Mesodermal cell (in vitro differentiated cells): ENCODE data around the gene MYH11.

Source experiments
- H3K27ac ChIP-seq: 2 replicates; pipeline ENCODE4 v1.7.0; 2013; ENCODE audit warnings: mild to moderate bottlenecking, low read depth, low read length, moderate library complexity; ENCODE audit not compliant: severe bottlenecking
- H3K36me3 ChIP-seq: 2 replicates; pipeline ENCODE4 v1.7.1; 2013; ENCODE audit warnings: mild to moderate bottlenecking, low read length, moderate library complexity; ENCODE audit not compliant: control insufficient read depth, insufficient read depth
- H3K4me1 ChIP-seq: one replicate; pipeline ENCODE4 v1.7.1; 2013; ENCODE audit warnings: mild to moderate bottlenecking, low read length; ENCODE audit not compliant: insufficient read depth, control insufficient read depth, poor library complexity, severe bottlenecking
- H3K4me3 ChIP-seq: 2 replicates; pipeline ENCODE4 v1.7.0; 2013; ENCODE audit warnings: low read length, control low read depth, mild to moderate bottlenecking; ENCODE audit not compliant: insufficient read depth, poor library complexity, severe bottlenecking; ENCODE audit errors: extremely low read depth
- H3K9me3 ChIP-seq: 2 replicates; pipeline ENCODE4 v1.7.1; 2013; ENCODE audit warnings: mild to moderate bottlenecking, low read length, moderate library complexity; ENCODE audit not compliant: control insufficient read depth
- WGBS, 2 experiments: methylation state at CpG; one replicate each; pipeline ENCODE4 v1.1.5; 2013; ENCODE audit warnings: missing lambda C conversion rate in 2 of 2; ENCODE audit not compliant: insufficient coverage in 2 of 2; 5-methylcytosine and 5-hydroxymethylcytosine counted together

The MYH11 gene

GRCh38 chr16:15768201-15768600 is 88.6 kb downstream of the MYH11 start:
- H3K4me1 ChIP-seq: no peaks in the 10 kb centered on the region
- no peak overlapping the region for H3K27ac ChIP-seq
- no peaks in the 10 kb centered on the region for H3K9me3 ChIP-seq
- H3K36me3 ChIP-seq: no peaks in the 10 kb centered on the region
- no peak overlapping the region for H3K4me3 ChIP-seq
- WGBS, 2 experiments: 100% methylated on average over 2 of the region's 4 CpGs; no CpG with 5 or more reads in 1 of the 2 experiments

GRCh38 chr16:15766918-15767317 is 89.9 kb downstream of the MYH11 start:
- WGBS, 2 experiments: 94 to 100% methylated on average over 1 to 5 of the region's 5 CpGs

GRCh38 chr16:15765880-15766279 is 90.9 kb downstream of the MYH11 start:
- Histone ChIP-seq H3K9me3 (no peaks in the 10 kb centered on the region), H3K36me3 (no peaks in the 10 kb centered on the region), H3K4me3 (no peak overlapping the region), H3K27ac (no peak overlapping the region), H3K4me1 (no peaks in the 10 kb centered on the region)
- WGBS, 2 experiments: 34 to 36% methylated on average over 3 of the region's 3 CpGs

More at GRCh38 chr16:15766918-15767317, 89.9 kb downstream of the MYH11 start:
- no peaks in the 10 kb centered on the region for H3K4me1 ChIP-seq
- H3K36me3 ChIP-seq: no peaks in the 10 kb centered on the region
- no peak overlapping the region for H3K27ac ChIP-seq
- no peak overlapping the region for H3K4me3 ChIP-seq
- H3K9me3 ChIP-seq: no peaks in the 10 kb centered on the region

- Histone ChIP-seq H3K36me3 (no peaks in the 10 kb centered on the region), H3K27ac (no peak overlapping the region), H3K4me3 (no peak overlapping the region), H3K9me3 (no peaks in the 10 kb centered on the region), H3K4me1 (no peaks in the 10 kb centered on the region)
- WGBS, 2 experiments: 76 to 78% methylated on average over 4 of the region's 4 CpGs
Measured at GRCh38 chr16:15765116-15765515, 91.7 kb downstream of the MYH11 start.

GRCh38 chr16:15764112-15764511 is 92.7 kb downstream of the MYH11 start:
- no peaks in the 10 kb centered on the region for H3K9me3 ChIP-seq
- H3K27ac ChIP-seq: no peak overlapping the region
- 80% methylated on average over 1 of the region's 2 CpGs; no CpG with 5 or more reads in 1 of the 2 experiments for WGBS, 2 experiments
- no peaks in the 10 kb centered on the region for H3K36me3 ChIP-seq
- H3K4me1 ChIP-seq: no peaks in the 10 kb centered on the region
- H3K4me3 ChIP-seq: no peak overlapping the region

- H3K4me1 ChIP-seq: no peaks in the 10 kb centered on the region
- H3K4me3 ChIP-seq: no peak overlapping the region
- no peaks in the 10 kb centered on the region for H3K36me3 ChIP-seq
- WGBS, 2 experiments: 92 to 100% methylated on average over 1 of the region's 1 CpG
- no peaks in the 10 kb centered on the region for H3K9me3 ChIP-seq
- no peak overlapping the region for H3K27ac ChIP-seq
Measured at GRCh38 chr16:15760129-15760528, 96.7 kb downstream of the MYH11 start.

GRCh38 chr16:15759070-15759469 is 97.8 kb downstream of the MYH11 start:
- H3K9me3 ChIP-seq: no peaks in the 10 kb centered on the region
- H3K27ac ChIP-seq: no peak overlapping the region
- no peaks in the 10 kb centered on the region for H3K4me1 ChIP-seq
- H3K4me3 ChIP-seq: no peak overlapping the region
- 87 to 93% methylated on average over 3 to 4 of the region's 4 CpGs for WGBS, 2 experiments
- no peaks in the 10 kb centered on the region for H3K36me3 ChIP-seq

GRCh38 chr16:15757630-15758251 is 99.1 kb downstream of the MYH11 start:
- no peaks in the 10 kb centered on the region for H3K36me3 ChIP-seq
- no peak overlapping the region for H3K27ac ChIP-seq
- H3K4me3 ChIP-seq: no peak overlapping the region
- WGBS, 2 experiments: 96 to 97% methylated on average over 23 of the region's 23 CpGs
- no peaks in the 10 kb centered on the region for H3K4me1 ChIP-seq
- no peaks in the 10 kb centered on the region for H3K9me3 ChIP-seq

- H3K36me3 ChIP-seq: no peaks in the 10 kb centered on the region
- no peaks in the 10 kb centered on the region for H3K9me3 ChIP-seq
- H3K4me1 ChIP-seq: no peaks in the 10 kb centered on the region
- H3K4me3 ChIP-seq: no peak overlapping the region
- no peak overlapping the region for H3K27ac ChIP-seq
- WGBS, 2 experiments: 74 to 83% methylated on average over 8 to 10 of the region's 10 CpGs
Measured at GRCh38 chr16:15757077-15757386, 99.8 kb downstream of the MYH11 start.

GRCh38 chr16:15754821-15755534 is 101.8 kb downstream of the MYH11 start:
- Histone ChIP-seq H3K36me3 (no peaks in the 10 kb centered on the region), H3K9me3 (no peaks in the 10 kb centered on the region), H3K4me1 (no peaks in the 10 kb centered on the region), H3K4me3 (no peak overlapping the region), H3K27ac (no peak overlapping the region)
- WGBS, 2 experiments: 84 to 97% methylated on average over 4 to 5 of the region's 8 CpGs
